ENCODE data around the gene TMEM131L.
"Not testable (repeated sequence)": the region's sequence is repeated elsewhere in the genome, so short reads cannot be mapped to it uniquely, and the experiment has no call there.

Gene TMEM131L

GRCh38 chr4:153466081-153466948 lies at the start of gene TMEM131L:
TMEM131L (plus strand) TSS chr4:153466360; CDS start chr4:153466398, 38 bp downstream.
- DNase-seq (ENCODE audit: low read depth): no peak

GRCh38 chr4:153416456-153416855 lies 49.7 kb upstream of the TMEM131L start:
- DNase-seq (ENCODE audit: low read depth): not testable (repeated sequence)

GRCh38 chr4:153418121-153418520 lies 48.0 kb upstream of the TMEM131L start:
- DNase-seq (ENCODE audit: low read depth): no peak

- no peak for DNase-seq (ENCODE audit: low read depth)
Measured at GRCh38 chr4:153418558-153418957, 47.6 kb upstream of the TMEM131L start.

GRCh38 chr4:153419029-153419428 lies 47.1 kb upstream of the TMEM131L start:
- DNase-seq (ENCODE audit: low read depth): no peak

GRCh38 chr4:153419673-153420278 lies 46.4 kb upstream of the TMEM131L start:
- DNase-seq (ENCODE audit: low read depth): no peak

GRCh38 chr4:153420361-153420760 lies 45.8 kb upstream of the TMEM131L start:
- no peak for DNase-seq (ENCODE audit: low read depth)

GRCh38 chr4:153421941-153422340 lies 44.2 kb upstream of the TMEM131L start:
- DNase-seq (ENCODE audit: low read depth): no peak

GRCh38 chr4:153426207-153426885 lies 39.8 kb upstream of the TMEM131L start:
- DNase-seq (ENCODE audit: low read depth): no peak

- DNase-seq (ENCODE audit: low read depth): no peak
Measured at GRCh38 chr4:153427363-153428071, 38.6 kb upstream of the TMEM131L start.

GRCh38 chr4:153428941-153429475 lies 37.2 kb upstream of the TMEM131L start:
- DNase-seq (ENCODE audit: low read depth): no peak

- DNase-seq (ENCODE audit: low read depth): peak; percentile 45
Measured at GRCh38 chr4:153432965-153433753, 33.0 kb upstream of the TMEM131L start.

GRCh38 chr4:153433754-153434105 lies 32.4 kb upstream of the TMEM131L start:
- no peak for DNase-seq (ENCODE audit: low read depth)

GRCh38 chr4:153434190-153434589 lies 32.0 kb upstream of the TMEM131L start:
- DNase-seq (ENCODE audit: low read depth): no peak

GRCh38 chr4:153438916-153439756 lies 27.0 kb upstream of the TMEM131L start:
- peak; percentile 15 for DNase-seq (ENCODE audit: low read depth)

- no peak for DNase-seq (ENCODE audit: low read depth)
Measured at GRCh38 chr4:153439831-153440230, 26.3 kb upstream of the TMEM131L start.

GRCh38 chr4:153440475-153440874 lies 25.7 kb upstream of the TMEM131L start:
- no peak for DNase-seq (ENCODE audit: low read depth)

GRCh38 chr4:153447175-153447905 lies 18.8 kb upstream of the TMEM131L start:
- no peak for DNase-seq (ENCODE audit: low read depth)

GRCh38 chr4:153448003-153448731 lies 18.0 kb upstream of the TMEM131L start:
- no peak for DNase-seq (ENCODE audit: low read depth)

All from stimulated activated CD8-positive, alpha-beta memory T cell treated with anti-CD3 and anti-CD28 coated beads, Interleukin-12 subunit alpha, Interleukin-12 subunit beta, amount 100 ng/mL, for 1 hour (primary cell).